Fibroblast of pulmonary artery (primary cell): ENCODE data around the gene PIEZO2.

Source experiments
- DNase-seq: peaks from one replicate; pipeline ENCODE4 v3.0.0-alpha.2; 2010; ENCODE audit warnings: low read depth
- H3K4me3 ChIP-seq: replicated peaks from 2 replicates; pipeline ENCODE4 v1.5.1; 2011; ENCODE audit warnings: low read depth, mild to moderate bottlenecking, control low read depth, low read length, moderate library complexity
- CTCF ChIP-seq: IDR thresholded peaks from 2 replicates; pipeline ENCODE4 v1.5.1; 2011; ENCODE audit warnings: mild to moderate bottlenecking, control low read depth, low read length, inconsistent platforms; ENCODE audit errors: missing control alignments

Gene PIEZO2

GRCh38 chr18:11150271-11150615, 874 bp upstream of the PIEZO2 start:
- DNase-seq: no peak
- TF ChIP-seq CTCF: no peak
- no peak overlapping the region for H3K4me3 ChIP-seq

GRCh38 chr18:11148680-11149440, 509 bp downstream of the PIEZO2 start:
- H3K4me3 ChIP-seq: peak overlapping the region; percentile 69
- TF ChIP-seq CTCF: no peak
- DNase-seq: no peak

- peak overlapping the region; percentile 69 for H3K4me3 ChIP-seq
- no peak for TF ChIP-seq CTCF
- DNase-seq: peak; percentile 28
Measured at GRCh38 chr18:11147962-11148679, 1.2 kb downstream of the PIEZO2 start.

GRCh38 chr18:11147371-11147951, 1.9 kb downstream of the PIEZO2 start:
- TF ChIP-seq CTCF: no peak
- peak; percentile 33 for DNase-seq
- peak overlapping the region; percentile 69 for H3K4me3 ChIP-seq

GRCh38 chr18:11146947-11147345, 2.4 kb downstream of the PIEZO2 start:
- H3K4me3 ChIP-seq: peak overlapping the region; percentile 69
- TF ChIP-seq CTCF: no peak
- no peak for DNase-seq

- no peak for TF ChIP-seq CTCF
- peak overlapping the region; percentile 69 for H3K4me3 ChIP-seq
- no peak for DNase-seq
Measured at GRCh38 chr18:11146238-11146946, 3.0 kb downstream of the PIEZO2 start.
